MCF 10A (cell line): ENCODE data around the gene TCEAL8. TPM values are rescaled to one million over a fixed set of nuclear protein-coding genes. Genes with fewer than 3 reads are reported as not detected.

Experiments used
- BruUV-seq: library from RNA; stranded (reverse); fragments of 400-500 nt; replicated peaks from 2 replicates; lab custom pipeline; 2021; lab: Mats Ljungman, UMichigan
- CTCF ChIA-PET: fragments of 300-600 bp; sonication (Branson Sonifier 250); formaldehyde crosslinking; extraction: SDS; loops from one replicate; lab custom pipeline; 2021; ENCODE audit warnings: antibody characterized with exemption, inconsistent platforms; lab: Yijun Ruan, JAX
- POLR2A ChIA-PET: fragments of 300-600, 350-650 bp; sonication (Branson Sonifier 250); formaldehyde crosslinking; extraction: SDS; loops from one replicate; lab custom pipeline; 2020; ENCODE audit warnings: antibody characterized with exemption, inconsistent platforms; lab: Yijun Ruan, JAX
- DNase-seq: peaks from one replicate; pipeline ENCODE4 v3.0.0-alpha.2; 2018; ENCODE audit not compliant: unreplicated experiment
- H3K27ac Mint-ChIP-seq: one replicate; pipeline ENCODE4 v1.8.0; 2022; ENCODE audit warnings: mild to moderate bottlenecking, low read depth, mixed read lengths; ENCODE audit not compliant: unreplicated experiment
- H3K27me3 Mint-ChIP-seq: one replicate; pipeline ENCODE4 v1.8.0; 2022; ENCODE audit warnings: mixed read lengths; ENCODE audit not compliant: insufficient read depth, unreplicated experiment
- H3K36me3 Mint-ChIP-seq: one replicate; pipeline ENCODE4 v1.8.0; 2022; ENCODE audit warnings: mild to moderate bottlenecking, moderate library complexity, mixed read lengths; ENCODE audit not compliant: insufficient read depth, unreplicated experiment
- H3K4me1 Mint-ChIP-seq: one replicate; pipeline ENCODE4 v1.8.0; 2022; ENCODE audit warnings: mixed read lengths; ENCODE audit not compliant: insufficient read depth, unreplicated experiment
- H3K4me3 Mint-ChIP-seq: one replicate; pipeline ENCODE4 v1.8.0; 2022; ENCODE audit warnings: mild to moderate bottlenecking, moderate library complexity, mixed read lengths; ENCODE audit not compliant: unreplicated experiment
- H3K9me3 Mint-ChIP-seq: one replicate; pipeline ENCODE4 v1.8.0; 2022; ENCODE audit warnings: mixed read lengths; ENCODE audit not compliant: unreplicated experiment
- CTCF ChIP-seq: fragments of 200-600 bp; IDR thresholded peaks from one replicate; pipeline ENCODE4 v1.8.0; 2022; ENCODE audit warnings: antibody characterized with exemption, mild to moderate bottlenecking; ENCODE audit not compliant: unreplicated experiment
- intact Hi-C: fragments of 100-400 bp; cut with micrococcal nuclease; formaldehyde crosslinking; loops from 2 replicates; pipeline ENCODE4 v1.14.1; 2022
- total RNA-seq: library from RNA; stranded (reverse); gene quantifications from 2 replicates; pipeline ENCODE4 v1.2.3, GENCODE V29; 2022

Gene TCEAL8
- total RNA-seq, 1 experiment from 2014 or later: 20.2 TPM

GRCh38 chrX:103256651-103257050 is 1.7 kb upstream of the TCEAL8 start:
- intact Hi-C loops: loop anchor here (5.0 kb wide), 1 partner anchor 206 kb away; no protein-coding TSS in a partner anchor
- no TSS peak for BruUV-seq

GRCh38 chrX:103254171-103254824 is 657 bp downstream of the TCEAL8 start:
- Mint-ChIP-seq H3K36me3 (peaks cover 16% of the 10 kb centered on the region), H3K4me3 (peak overlapping the region; percentile 92), H3K9me3 (no peaks in the 10 kb centered on the region), H3K4me1 (peaks cover 7% of the 10 kb centered on the region), H3K27me3 (peaks cover 70% of the 10 kb centered on the region), H3K27ac (peak overlapping the region; percentile 66)
- peak; percentile 35 for DNase-seq
- POLR2A ChIA-PET: interaction anchor here (0.5 to 1.9 kb wide), 5 partner anchors 13 to 210 kb away, joined by 3 to 5 read pairs (median 3); no protein-coding TSS in a partner anchor
- no TSS peak for BruUV-seq
- CTCF ChIA-PET: interaction anchor here (0.6 to 0.7 kb wide), 3 partner anchors 13 to 277 kb away, joined by 3 read pairs; no protein-coding TSS in a partner anchor
- TF ChIP-seq CTCF: no peak
- intact Hi-C loops: no loop called here

More at GRCh38 chrX:103256651-103257050, 1.7 kb upstream of the TCEAL8 start:
- H3K9me3 Mint-ChIP-seq: no peaks in the 10 kb centered on the region
- H3K27ac Mint-ChIP-seq: no peak overlapping the region
- no peak overlapping the region for H3K4me3 Mint-ChIP-seq
- ChIA-PET POLR2A (no interaction called here), CTCF (no interaction called here)
- peaks cover 16% of the 10 kb centered on the region for H3K36me3 Mint-ChIP-seq
- DNase-seq: no peak
- no peak for TF ChIP-seq CTCF
- H3K4me1 Mint-ChIP-seq: peaks cover 7% of the 10 kb centered on the region
- peaks cover 85% of the 10 kb centered on the region for H3K27me3 Mint-ChIP-seq

- TF ChIP-seq CTCF: no peak
- CTCF ChIA-PET: interaction anchor here (0.7 to 1.0 kb wide), 3 partner anchors 9 to 42 kb away, joined by 3 read pairs; no protein-coding TSS in a partner anchor
- no peaks in the 10 kb centered on the region for H3K9me3 Mint-ChIP-seq
- no peak for DNase-seq
- peaks cover 7% of the 10 kb centered on the region for H3K4me1 Mint-ChIP-seq
- intact Hi-C loops: no loop called here
- peaks cover 16% of the 10 kb centered on the region for H3K36me3 Mint-ChIP-seq
- POLR2A ChIA-PET: interaction anchor here (1.0 to 1.9 kb wide), 4 partner anchors 14 to 211 kb away, joined by 3 to 5 read pairs (median 3); no protein-coding TSS in a partner anchor
- no TSS peak for BruUV-seq
- H3K4me3 Mint-ChIP-seq: peak overlapping the region; percentile 92
- H3K27me3 Mint-ChIP-seq: peaks cover 63% of the 10 kb centered on the region
- H3K27ac Mint-ChIP-seq: peak overlapping the region; percentile 66
Observed at GRCh38 chrX:103253608-103254007, 1.3 kb downstream of the TCEAL8 start.

GRCh38 chrX:103250977-103251376 is 4.0 kb downstream of the TCEAL8 start:
- CTCF ChIA-PET: interaction anchor here (2.2 kb wide), 1 partner anchor 39 kb away, joined by 10 read pairs; no protein-coding TSS in a partner anchor
- POLR2A ChIA-PET: interaction anchor here (0.6 kb wide), 1 partner anchor 230 kb away, joined by 3 read pairs; no protein-coding TSS in a partner anchor
- H3K9me3 Mint-ChIP-seq: no peaks in the 10 kb centered on the region
- peaks cover 44% of the 10 kb centered on the region for H3K27me3 Mint-ChIP-seq
- intact Hi-C loops: no loop called here
- peaks cover 7% of the 10 kb centered on the region for H3K4me1 Mint-ChIP-seq
- no TSS peak for BruUV-seq
- H3K4me3 Mint-ChIP-seq: no peak overlapping the region
- no peak for DNase-seq
- H3K36me3 Mint-ChIP-seq: peaks cover 16% of the 10 kb centered on the region
- no peak overlapping the region for H3K27ac Mint-ChIP-seq
- TF ChIP-seq CTCF: no peak
